T-helper 2 cell treated with Interferon-gamma antibody and Interleukin-4, amounts not matched to agents 100 ng/mL and 5 ng/mL, for 36 hours (primary cell): ENCODE measurements around the gene C15orf39. TPM values are rescaled to one million over a fixed set of nuclear protein-coding genes. Genes with fewer than 3 reads are reported as not detected.
"Not testable (repeated sequence)": the region's sequence is repeated elsewhere in the genome, so short reads cannot be mapped to it uniquely, and the experiment has no call there.

Experiments
- intact Hi-C: fragments of 100-400 bp; cut with micrococcal nuclease; formaldehyde crosslinking; loops from one replicate; pipeline ENCODE4 v1.15.1; 2023
- total RNA-seq: library from RNA; stranded (reverse); gene quantifications from 2 replicates; pipeline ENCODE4 v1.2.3, GENCODE V29; 2022

C15orf39 gene
- total RNA-seq, 1 donor from 2014 or later = 117 TPM

- intact Hi-C loops = no loop called here
Measured at GRCh38 chr15:75230016-75230343, 28.3 kb downstream of the C15orf39 start.

GRCh38 chr15:75230551-75231371 lies 29.1 kb downstream of the C15orf39 start:
- intact Hi-C loops = no loop called here

- intact Hi-C loops = no loop called here
Measured at GRCh38 chr15:75231836-75232235, 30.2 kb downstream of the C15orf39 start.

- intact Hi-C loops = no loop called here
Measured at GRCh38 chr15:75232252-75232813, 30.7 kb downstream of the C15orf39 start.

GRCh38 chr15:75232826-75233503 lies 31.3 kb downstream of the C15orf39 start:
- intact Hi-C loops = no loop called here

- intact Hi-C loops = no loop called here
Measured at GRCh38 chr15:75233504-75234190, 32.0 kb downstream of the C15orf39 start.

- intact Hi-C loops = no loop called here
Measured at GRCh38 chr15:75234191-75234810, 32.6 kb downstream of the C15orf39 start.

- intact Hi-C loops = no loop called here
Measured at GRCh38 chr15:75235051-75235673, 33.5 kb downstream of the C15orf39 start.

- intact Hi-C loops = no loop called here
Measured at GRCh38 chr15:75235760-75236729, 34.4 kb downstream of the C15orf39 start.

- intact Hi-C loops = no loop called here
Measured at GRCh38 chr15:75237316-75237982, 35.8 kb downstream of the C15orf39 start.

GRCh38 chr15:75238150-75238549 lies 36.5 kb downstream of the C15orf39 start:
- intact Hi-C loops = no loop called here

GRCh38 chr15:75245741-75246140 lies 44.1 kb downstream of the C15orf39 start:
- intact Hi-C loops = not testable (repeated sequence)

- intact Hi-C loops = not testable (repeated sequence)
Measured at GRCh38 chr15:75248991-75249390, 47.3 kb downstream of the C15orf39 start.

GRCh38 chr15:75249726-75250125 lies 48.0 kb downstream of the C15orf39 start:
- intact Hi-C loops = no loop called here

GRCh38 chr15:75251343-75251742 lies 49.7 kb downstream of the C15orf39 start:
- intact Hi-C loops = not testable (repeated sequence)

- intact Hi-C loops = not testable (repeated sequence)
Measured at GRCh38 chr15:75252285-75252684, 50.6 kb downstream of the C15orf39 start.

GRCh38 chr15:75258034-75258433 lies 56.4 kb downstream of the C15orf39 start, which contains the start of gene GOLGA6C:
TSS of gene GOLGA6C (plus strand) at chr15:75258334. CDS start at chr15:75258599, 265 bp downstream.
- intact Hi-C loops = not testable (repeated sequence)

- intact Hi-C loops = not testable (repeated sequence)
Measured at GRCh38 chr15:75258620-75259343, 57.1 kb downstream of the C15orf39 start.
